GM04504 (cell line): Measurements from ENCODE around the gene LRIT1.
A peak's percentile ranks its signal among the peaks of the same experiment; 100 is the strongest.

Source experiments
- DNase-seq: peaks from one replicate; pipeline ENCODE4 v3.0.0-alpha.2; 2012; ENCODE audit warnings: low read depth

LRIT1 gene

DNA sequence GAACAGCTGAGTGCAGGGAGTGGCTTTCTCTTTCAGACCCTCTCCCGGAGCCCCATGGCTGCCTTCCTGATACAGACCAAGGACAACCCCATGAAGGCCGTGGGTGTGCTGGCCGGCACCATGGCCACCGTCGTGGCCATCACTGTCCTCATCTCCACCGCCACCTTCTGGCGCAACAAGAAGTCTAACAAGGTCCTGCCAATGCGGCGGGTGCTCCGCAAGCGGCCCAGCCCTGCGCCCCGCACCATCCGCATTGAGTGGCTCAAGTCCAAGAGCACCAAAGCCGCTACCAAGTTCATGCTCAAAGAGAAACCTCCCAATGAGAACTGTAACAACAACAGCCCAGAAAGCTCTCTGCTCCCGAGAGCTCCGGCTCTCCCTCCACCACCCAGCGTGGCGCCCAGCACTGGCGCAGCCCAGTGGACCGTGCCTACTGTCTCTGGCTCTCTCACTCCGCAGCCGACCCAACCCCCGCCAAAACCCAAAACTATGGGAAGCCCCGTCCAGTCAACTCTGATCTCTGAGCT, 27.2 kb downstream of the LRIT1 start:
- DNase-seq, result no peak

DNA sequence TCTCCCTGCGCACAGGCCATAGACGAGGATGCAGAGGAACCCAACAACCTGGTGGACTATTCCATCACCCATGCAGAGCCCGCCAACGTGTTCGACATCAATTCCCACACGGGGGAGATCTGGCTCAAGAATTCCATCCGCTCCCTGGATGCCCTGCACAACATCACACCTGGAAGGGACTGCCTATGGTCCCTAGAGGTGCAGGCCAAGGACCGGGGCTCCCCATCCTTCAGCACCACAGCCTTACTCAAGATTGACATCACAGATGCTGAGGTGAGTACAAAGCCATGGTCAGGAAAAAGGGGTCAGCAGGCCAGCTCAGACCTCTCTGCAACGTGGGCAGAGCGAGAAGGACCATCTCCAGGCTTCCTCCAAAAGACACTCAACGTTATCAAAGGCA, 28.3 kb downstream of the LRIT1 start:
- no peak for DNase-seq

DNA sequence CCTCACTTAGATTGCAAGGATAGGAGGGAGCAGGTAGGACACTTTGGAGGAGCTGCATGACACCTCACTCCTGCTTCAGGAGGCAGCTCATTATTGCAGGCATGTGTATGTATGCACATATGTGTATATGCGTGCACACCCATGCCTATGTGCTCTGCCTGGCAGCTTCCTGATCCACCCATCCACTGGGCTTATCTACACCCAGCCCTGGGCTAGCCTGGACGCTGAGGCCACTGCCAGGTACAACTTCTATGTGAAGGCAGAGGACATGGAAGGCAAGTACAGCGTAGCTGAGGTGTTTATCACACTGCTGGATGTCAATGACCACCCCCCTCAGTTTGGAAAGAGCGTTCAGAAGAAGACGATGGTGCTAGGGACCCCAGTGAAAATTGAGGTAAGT, 29.3 kb downstream of the LRIT1 start:
- no peak for DNase-seq

DNA sequence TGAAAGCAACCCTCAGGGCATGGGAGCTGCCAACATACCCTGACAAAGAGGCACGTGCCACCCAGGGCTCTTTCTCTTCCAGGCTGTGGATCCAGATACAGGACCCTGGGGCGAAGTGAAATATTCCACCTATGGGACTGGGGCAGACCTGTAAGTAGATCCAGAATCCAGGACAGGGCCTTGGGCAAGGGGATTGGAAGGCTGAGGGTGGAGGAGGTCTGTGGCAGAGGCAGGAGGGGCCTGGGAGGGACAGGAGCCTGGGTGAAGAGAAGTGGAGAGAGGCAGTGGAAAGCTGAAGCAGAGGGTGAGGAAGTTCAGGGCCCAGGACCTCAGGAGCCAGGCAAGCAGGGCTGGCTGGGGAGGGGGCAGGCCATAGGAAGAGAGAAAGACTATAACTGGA, 29.8 kb downstream of the LRIT1 start:
- no peak for DNase-seq

DNA sequence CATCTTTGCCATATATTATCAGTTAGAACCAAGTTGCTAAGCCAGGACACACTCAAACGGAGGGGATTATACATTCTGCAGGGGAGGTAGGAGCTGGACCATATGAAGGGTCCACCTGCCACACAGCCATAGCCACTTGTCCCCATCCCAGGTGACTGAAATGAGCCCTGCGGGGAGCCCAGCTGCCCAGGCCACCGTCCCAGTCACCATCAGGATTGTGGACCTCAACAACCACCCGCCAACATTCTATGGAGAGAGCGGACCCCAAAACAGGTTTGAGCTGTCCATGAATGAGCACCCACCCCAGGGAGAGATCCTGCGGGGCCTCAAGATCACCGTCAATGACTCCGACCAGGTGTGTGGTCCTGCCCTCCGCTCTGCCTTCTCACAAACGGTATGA, 33.3 kb downstream of the LRIT1 start:
- no peak for DNase-seq

DNA sequence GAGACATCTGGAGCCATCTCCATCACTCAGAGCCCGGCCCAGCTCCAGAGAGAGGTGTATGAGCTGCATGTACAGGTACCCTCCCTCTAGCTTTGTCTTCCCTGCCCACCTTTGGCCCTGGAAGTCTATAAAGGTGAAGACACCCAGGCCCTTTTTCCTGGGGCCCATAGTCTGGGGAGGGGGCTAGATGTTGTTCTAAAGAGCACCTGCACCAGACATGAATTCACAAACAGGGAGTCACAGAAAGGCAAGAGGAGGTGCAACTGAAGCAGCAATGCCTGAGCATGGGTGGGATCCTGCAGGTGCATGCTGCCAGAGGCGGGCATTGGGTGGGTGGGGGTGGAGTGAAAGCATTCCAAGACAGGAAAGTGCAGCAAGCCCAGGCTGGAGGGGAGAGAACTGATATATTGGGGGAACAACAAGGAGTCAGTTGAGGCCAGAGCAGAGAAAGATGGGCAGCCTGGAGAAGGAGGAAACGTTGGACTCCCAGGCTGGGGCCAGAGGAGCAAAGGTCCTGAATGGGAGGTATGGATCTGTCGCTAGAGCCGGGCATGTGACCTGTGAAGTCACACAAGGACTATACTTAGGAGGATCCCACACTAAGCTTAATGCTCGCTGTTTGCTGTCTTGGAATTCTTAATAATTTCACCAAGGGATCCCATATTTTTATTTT, 35.4 kb downstream of the LRIT1 start:
- no peak for DNase-seq

DNA sequence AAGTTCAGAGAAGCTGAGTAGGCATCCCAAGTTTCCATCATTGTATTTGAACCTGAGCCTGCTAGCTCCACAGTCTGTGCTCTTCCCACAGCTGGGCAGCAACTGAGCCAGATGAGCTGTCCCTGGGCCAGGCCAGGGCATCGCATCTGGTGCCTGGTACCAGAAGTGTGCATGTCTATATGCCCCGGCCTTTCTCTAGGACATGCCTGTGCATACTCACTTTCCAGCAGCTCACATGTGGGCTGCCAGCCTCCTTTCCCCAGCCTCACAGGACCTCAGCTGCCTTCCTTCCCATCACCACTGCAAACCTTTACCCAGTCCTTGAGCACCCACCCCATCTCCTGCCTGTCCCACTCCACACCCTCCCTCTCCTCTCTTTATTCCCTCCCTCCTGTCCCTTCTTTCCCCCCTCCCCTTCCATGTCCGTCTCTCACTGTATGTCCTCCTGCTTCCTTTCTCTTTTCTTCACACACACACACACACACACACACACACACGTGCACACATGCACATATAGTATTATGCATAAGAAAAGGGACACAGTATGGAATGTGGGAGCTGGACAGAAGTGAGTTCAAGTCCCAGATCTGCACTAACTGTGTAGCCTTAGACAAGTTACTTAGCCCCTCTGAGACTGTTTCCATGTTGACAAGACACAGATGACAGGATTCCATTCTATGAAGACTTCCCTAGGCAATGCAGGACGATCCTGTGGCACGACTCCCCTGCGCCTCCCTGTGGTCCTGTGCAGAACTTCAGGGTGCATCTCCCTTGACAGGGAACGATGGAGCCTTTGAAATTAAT, 36.1 kb downstream of the LRIT1 start:
- peak; percentile 10 for DNase-seq

DNA sequence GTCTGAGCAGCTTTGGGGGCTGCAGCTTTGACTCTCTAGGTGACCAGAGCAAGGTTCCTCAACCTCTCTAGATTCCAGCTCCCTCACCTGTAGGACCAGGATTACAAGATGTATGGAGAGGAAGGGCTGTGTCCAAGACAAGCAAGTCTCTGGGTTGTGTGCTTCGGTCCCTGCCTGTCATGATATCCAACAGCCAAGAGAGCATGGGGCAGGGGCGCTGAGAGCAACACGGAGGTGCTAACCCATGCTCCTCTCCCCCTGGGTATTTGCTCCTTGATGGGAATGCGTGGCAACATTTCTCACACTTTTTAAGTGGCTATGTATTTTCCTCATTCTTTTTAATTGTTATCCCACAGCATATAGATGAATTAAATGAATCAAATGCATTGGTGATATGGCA, 36.7 kb downstream of the LRIT1 start:
- DNase-seq, result no peak

DNA sequence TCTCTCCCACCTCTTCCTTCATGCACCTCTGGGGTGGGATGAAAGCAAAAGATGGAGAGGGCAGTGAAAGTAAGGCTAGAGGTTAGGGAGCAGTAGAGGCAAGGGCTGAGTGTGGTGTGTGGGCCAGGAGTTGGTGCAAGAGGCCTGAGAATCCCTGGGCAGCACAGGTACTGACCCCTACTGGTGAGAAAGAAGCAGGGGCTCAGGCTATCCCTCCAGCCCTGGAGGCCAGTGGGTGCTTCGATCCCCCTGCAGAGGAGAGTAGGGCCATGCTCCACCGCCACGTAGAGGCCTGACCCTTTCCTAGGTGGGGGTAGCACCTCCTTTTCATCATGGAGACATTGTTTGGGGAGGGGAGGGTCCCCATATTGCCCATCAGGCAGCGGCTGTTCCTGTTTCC, 37.2 kb downstream of the LRIT1 start:
- DNase-seq, result no peak

DNA sequence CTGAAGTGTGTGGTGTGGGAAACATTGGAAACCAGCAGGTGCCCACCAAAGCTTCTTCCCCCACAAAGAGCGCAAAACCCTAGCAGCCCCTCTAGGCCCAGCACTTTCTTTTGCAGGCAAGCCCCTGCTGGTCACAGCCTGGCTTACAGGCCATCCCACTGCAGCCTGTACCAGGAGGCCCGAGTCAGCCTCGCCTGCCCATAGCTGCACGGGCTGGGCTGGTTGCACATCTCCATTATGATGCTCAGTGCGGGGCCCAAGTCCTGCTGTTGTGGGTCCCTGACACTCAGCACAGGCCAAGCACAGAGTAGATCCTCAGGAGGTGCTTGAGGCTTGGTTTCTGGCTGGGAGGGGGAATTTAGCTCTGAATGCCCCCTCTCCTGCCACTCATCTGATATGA, 39.0 kb downstream of the LRIT1 start:
- no peak for DNase-seq

DNA sequence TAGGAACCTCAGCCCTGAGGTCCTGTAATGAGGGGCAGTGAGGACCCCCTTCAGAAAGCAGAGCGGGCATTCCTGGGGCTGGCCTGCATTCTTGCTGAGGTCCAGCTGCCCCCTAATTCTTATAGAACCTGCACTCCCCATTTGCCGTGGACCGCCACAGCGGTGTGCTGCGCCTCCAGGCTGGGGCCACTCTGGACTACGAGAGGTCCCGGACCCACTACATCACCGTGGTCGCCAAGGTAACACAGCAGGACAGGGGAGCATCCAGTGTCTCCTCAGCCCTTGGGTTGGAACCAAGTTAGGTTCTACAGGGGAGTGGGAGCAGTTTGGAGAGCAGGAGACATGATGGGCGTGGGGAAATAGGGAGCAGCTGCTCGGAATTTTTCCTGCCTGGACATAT, 39.7 kb downstream of the LRIT1 start:
- no peak for DNase-seq

DNA sequence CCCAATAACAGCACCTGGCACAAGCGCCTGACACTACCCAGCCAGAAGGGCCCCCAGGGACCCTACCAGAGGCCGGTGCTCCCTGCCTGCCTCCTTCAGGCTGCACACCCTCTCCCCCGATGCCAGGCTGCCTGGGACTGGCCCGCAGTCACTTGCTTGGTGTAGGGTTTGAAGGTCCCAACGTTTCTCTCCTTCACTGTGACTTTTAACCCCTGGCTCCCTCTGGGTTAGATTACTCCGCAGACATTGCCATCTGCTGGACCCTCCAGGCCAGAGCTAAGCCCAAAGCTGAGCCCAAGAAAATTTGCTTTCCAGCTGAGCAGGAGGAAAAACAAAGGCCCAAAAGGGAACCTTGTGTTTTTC, 40.1 kb downstream of the LRIT1 start:
- no peak for DNase-seq

DNA sequence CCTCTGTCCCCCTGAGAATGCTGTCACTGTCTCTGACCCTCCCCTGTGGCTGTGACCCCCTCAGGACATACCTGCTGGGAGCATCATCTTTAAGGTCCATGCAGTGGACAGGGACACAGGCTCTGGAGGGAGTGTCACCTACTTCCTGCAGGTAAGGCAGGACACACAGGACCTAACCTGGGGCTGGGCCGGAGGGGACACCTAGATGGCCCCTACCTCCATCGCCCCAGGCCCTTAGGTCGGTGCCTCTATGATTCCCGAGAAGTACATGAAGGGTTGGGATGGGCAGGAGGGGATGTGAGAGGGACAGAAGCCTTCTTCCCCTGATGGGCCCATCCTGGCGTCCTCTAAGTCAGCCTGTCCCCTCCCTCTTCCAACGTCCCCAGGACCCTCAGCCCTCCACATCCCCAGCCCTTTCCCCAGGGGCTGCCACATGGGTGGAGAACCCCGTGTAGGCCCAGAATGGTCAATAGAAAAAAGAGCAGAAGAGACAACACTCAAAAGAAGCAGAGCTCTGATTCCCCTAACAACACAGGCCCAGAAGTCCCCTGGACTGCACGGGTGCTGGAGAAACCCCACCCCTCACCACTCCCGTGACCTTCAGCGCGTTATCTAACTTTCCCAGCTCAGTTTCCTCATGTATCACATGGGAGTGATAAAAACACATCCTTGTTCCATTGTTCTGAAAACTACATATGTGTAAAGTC, 40.7 kb downstream of the LRIT1 start:
- DNase-seq, result no peak

DNA sequence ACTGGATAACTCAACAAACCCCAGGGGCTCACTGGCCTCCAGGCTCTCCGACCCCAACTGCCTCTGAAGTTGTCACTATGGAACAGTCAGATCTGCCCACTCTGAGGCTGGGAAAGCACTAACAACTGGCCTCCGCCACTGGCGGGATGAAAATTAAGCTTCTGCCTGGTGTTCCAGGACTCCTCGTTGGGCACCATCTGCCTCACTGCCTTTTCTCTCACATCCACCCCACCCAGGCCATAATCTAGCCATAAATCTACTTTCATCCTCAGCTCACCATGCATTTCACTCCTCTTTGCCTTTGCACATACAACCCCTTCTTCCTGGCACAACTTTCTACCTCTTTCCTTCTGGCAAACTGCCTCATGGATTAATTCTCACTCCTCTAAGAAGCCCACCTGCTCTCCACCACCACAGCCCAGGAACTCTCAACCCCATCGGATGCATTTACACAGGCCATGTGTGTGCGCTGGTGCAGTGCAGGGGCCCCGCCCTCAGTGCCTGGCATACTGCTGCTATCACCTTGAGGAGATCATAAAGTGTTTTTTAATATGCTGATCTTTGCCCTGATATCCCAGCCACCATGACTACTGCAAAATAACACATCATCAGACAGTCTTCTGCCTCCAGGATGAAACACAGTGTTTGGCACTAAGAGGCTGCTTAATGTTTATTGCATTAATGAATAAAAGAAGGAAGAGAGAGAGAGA, 43.0 kb downstream of the LRIT1 start:
- no peak for DNase-seq

DNA sequence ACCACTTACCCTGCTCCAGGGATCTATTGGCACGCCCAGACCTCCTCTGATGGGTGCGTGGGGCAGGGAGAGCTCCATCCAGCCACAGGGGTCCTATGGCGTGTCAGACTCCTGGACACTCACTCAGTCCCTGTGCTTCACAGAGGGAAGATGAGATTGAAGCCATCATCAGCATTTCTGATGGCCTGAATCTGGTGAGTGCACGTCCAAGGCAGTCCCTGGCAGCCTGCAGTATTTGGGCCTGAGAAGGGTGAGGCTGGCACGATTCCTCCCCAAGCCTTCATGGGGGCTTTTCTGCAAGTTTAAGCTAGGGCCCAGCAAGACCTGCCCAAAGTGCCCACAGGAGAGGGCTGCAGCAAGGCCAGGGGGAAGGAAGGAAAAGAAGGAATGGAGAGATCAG, 43.7 kb downstream of the LRIT1 start:
- DNase-seq, result no peak

DNA sequence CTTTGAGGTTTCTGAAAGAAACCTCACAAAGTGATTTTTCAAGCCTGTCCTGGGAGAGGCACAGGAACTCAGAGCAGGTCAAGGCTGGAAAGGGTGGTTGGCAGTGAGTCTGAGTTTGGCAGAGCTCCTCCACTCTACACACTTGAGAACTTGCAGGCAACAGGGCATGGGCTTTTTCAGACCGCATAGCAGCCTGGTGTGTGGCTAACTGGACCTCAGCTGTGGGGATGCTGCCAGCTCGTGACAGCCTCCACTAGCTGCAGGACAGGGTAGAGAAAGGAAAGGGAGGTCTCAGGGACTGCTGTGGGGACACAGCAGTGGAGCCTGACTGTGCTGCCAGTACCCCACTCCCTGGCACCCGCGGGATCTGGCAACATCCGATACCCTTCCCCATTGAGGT, 44.4 kb downstream of the LRIT1 start:
- no peak for DNase-seq

DNA sequence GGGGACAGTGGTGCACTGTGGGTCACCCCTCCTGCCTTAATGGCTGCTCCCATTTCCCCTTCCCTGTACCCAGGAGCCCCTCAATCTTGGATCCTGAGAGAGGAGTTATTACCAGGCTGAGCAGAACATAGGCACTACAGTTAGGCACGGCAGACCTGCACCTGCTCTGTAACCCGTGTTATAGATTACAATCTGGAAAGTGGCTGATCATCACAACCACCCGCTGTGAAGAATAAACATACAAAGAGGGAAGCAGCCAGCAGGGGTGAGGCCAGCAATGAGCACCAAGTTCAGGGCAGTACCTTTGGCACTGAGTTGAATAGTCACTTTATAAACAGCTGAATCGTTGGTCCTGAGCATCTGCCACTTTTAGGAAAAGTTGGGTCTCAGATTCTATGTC, 45.3 kb downstream of the LRIT1 start:
- DNase-seq, result no peak

DNA sequence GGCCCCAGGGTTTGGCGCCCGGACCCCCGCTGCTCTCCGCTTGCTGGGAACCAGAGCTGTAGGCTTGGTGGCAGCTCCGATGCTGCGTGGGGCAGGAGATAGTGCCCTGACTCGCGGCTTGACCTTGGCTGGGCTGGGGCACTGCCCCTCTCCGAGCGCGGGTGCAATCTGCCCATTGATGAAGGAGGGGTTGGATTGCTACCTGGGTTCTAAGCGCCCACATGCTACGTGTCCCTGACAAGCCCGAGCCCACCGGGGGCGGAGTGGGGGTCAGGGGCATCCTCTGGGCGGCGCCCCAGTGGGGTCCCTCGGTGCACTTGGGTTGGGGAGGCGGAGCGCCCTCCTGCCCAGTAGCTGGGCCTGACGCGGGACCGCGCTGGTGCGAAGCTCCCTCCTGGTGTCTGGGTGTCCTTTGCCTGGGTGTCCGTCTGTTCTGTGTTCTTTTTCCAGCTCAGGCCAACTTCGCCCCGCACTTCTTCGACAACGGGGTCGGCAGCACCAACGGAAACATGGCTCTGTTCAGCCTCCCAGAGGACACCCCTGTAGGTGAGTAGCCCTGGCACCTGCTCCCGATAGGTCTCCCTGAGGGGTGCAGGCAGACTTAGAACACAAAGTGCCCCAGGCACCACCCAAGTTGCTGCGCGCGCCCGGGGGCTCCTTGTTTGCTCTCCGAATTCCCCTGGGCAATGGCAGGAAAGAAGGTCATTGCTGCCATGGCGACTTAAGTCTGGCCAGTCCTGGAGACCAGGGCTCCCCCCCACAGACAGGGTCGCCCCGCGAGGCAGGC, 46.1 kb downstream of the LRIT1 start:
- DNase-seq, result no peak

DNA sequence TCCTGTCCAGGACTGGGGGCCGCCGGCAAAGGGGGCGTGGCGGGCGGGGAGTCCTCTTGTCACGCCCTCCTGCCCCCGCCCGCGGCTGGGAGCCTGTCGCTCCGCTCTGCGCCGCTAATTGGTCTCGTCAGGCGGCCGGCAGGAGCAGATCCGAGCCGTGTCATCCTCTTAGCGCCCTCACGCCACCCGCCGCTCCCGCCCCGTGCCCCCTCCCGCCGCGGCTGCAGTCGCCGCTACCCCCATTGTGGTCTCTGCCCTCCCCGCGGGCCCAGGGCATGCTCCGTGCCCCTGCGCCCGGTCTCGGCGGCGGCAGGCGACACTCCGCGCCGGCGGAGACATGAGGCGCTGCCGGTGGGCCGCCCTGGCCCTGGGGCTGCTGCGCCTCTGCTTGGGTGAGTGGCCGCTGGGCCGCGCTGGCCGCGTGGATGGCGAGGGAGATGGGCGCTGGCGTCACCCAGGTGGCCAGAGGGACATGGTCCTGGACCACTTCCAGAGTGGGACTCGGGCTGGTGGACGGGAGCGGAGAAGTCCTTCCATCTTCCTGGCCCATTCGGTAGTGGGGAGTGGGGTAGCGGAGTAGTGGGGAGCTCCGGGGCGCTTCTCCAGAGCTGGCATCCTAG, 46.8 kb downstream of the LRIT1 start, which contains the start of gene CDHR1:
CDHR1 (plus strand) TSS at position 114 of the 620 bp plus-strand sequence; CDS start at position 338, 224 bp downstream.
- no peak for DNase-seq

DNA sequence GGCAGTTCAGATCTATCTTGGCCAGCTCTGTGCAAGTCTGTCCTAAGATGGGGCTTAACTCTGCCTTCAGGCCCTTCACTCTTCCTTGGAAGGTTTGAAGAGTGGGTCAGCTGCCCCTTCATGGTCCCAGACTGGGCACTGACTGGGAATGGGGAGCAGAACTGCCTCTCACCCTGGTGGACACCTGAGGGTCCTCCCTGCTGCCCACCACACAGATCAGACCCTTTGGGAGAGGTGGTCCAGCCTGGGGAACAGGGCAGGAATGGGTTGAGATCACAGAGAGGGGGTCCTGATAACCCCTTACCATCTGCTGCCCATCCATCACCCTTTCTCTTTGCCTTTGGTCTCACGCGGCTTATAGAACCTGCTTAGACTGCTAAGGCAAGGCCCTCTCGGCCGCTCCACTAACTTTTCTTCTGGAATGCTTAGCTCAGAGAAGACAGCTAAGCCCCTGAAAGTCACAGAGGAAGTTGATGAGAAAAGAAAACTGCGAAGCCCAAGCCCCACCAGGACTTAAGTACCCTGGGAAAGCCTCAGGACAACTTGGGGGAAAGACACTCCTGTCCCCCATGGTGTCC, 47.4 kb downstream of the LRIT1 start:
- DNase-seq, result no peak

DNA sequence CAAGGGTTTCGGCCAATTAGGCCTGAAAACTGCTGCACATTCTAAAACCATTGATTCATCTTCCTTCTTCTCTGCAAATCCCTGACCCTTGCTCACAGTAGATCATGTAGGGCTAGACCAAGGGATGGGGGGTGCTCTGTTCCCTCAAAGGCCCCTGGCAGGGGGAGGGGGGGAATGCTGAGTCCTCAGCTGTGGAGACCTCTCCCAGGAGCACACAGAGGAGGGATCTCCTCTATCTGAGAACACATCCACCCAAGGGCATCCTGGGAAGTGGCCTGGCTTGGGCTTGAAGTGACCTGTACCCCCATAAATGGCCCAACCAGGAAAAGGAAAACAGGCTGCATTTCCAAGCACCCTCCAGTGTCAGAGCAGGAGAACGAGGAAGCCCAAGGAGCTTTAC, 48.0 kb downstream of the LRIT1 start:
- no peak for DNase-seq
